ENCODE data around the gene SLC6A3. TPM values are rescaled to one million over a fixed set of nuclear protein-coding genes. Genes with fewer than 3 reads are reported as not detected.
"Not testable (repeated sequence)": the region's sequence is repeated elsewhere in the genome, so short reads cannot be mapped to it uniquely, and the experiment has no call there.

SLC6A3 gene
- total RNA-seq, 1 donor from 2014 or later: 0.10 TPM

DNA sequence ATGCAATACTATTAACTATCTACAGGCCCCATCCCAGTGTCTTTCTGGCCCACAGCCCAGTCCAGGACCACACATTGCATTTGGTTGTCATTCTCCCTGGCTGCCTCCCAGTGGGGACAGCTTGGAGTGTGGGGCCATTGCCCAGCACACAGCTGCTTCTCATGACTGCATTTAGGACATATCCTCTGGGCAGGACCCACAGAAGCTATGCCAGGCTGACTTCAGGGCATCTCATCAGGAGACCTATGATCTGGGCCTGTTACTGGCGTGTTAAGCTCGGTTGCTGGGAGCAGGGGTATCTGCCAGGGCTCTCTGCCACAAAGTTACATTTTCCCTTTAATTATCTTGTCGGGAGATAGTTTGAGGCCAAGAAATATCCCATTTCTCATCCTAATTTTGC lies 68.3 kb downstream of the SLC6A3 start:
- Mint-ChIP-seq H3K36me3 (ENCODE audit: low read depth, unreplicated experiment) (peaks cover 3% of the 10 kb centered on the region), H3K9me3 (ENCODE audit: unreplicated experiment) (no peaks in the 10 kb centered on the region), H3K27ac (ENCODE audit: unreplicated experiment) (no peak overlapping the region), H3K27me3 (ENCODE audit: unreplicated experiment) (peaks cover 13% of the 10 kb centered on the region), H3K4me1 (ENCODE audit: unreplicated experiment) (peaks cover 3% of the 10 kb centered on the region), H3K4me3 (ENCODE audit: unreplicated experiment) (no peak overlapping the region)
- DNase-seq (ENCODE audit: low spot score): no peak
- TF ChIP-seq CTCF (IDR thresholded peaks at IDR 0.05; ENCODE audit: unreplicated experiment): no peak

DNA sequence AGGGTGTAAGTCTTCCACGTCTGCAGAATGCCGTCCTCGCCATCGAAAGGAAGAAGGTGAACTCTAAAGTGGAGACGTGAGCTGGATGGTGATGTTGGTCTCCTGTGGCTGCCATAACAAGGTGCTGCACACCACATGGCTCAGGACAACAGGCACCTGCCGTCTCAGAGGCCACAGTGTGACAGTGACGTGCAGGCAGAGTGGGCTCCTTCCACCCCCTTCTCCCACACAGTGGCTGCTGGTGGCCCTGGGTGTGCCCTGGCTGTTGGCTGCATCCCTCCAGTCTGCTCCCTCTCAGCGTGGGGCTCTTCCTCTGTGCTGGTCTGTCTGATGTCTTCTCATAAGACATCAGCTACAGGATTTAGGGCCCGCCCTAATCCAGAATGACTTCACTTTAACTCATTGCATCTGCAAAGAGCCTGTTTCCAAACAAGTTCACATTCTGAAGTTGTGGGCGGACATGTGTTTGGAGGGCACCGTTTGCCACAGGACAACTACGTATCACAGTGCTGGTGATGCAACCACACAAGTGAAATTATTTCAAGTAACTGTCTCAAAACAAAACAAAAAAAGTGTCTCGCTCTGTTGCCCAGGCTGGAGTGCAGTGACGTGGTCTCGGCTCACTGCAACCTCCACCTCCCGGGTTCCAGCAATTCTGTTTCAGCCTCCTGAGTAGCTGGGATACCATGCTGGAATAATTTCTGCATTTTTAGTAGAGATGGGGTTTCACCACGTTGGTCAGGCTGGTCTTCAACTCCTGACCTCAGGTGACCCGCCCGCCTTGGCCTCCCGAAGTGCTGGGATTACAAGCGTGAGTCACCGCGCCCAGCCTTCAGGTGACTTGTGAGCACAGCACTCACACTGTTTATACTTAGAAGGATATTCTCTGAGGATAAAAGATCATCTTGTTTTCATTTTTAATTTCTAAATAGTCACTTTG lies 69.1 kb downstream of the SLC6A3 start:
- Mint-ChIP-seq H3K9me3 (ENCODE audit: unreplicated experiment) (no peaks in the 10 kb centered on the region), H3K36me3 (ENCODE audit: low read depth, unreplicated experiment) (peaks cover 3% of the 10 kb centered on the region), H3K27me3 (ENCODE audit: unreplicated experiment) (peaks cover 5% of the 10 kb centered on the region), H3K27ac (ENCODE audit: unreplicated experiment) (no peak overlapping the region), H3K4me1 (ENCODE audit: unreplicated experiment) (no peaks in the 10 kb centered on the region), H3K4me3 (ENCODE audit: unreplicated experiment) (no peak overlapping the region)
- DNase-seq (ENCODE audit: low spot score): no peak
- TF ChIP-seq CTCF (IDR thresholded peaks at IDR 0.05; ENCODE audit: unreplicated experiment): no peak

GRCh38 chr5:1374679-1375055 lies 70.6 kb downstream of the SLC6A3 start:
- H3K4me1 Mint-ChIP-seq (ENCODE audit: unreplicated experiment): no peaks in the 10 kb centered on the region
- H3K27me3 Mint-ChIP-seq (ENCODE audit: unreplicated experiment): no peaks in the 10 kb centered on the region
- H3K4me3 Mint-ChIP-seq (ENCODE audit: unreplicated experiment): no peak overlapping the region

DNA sequence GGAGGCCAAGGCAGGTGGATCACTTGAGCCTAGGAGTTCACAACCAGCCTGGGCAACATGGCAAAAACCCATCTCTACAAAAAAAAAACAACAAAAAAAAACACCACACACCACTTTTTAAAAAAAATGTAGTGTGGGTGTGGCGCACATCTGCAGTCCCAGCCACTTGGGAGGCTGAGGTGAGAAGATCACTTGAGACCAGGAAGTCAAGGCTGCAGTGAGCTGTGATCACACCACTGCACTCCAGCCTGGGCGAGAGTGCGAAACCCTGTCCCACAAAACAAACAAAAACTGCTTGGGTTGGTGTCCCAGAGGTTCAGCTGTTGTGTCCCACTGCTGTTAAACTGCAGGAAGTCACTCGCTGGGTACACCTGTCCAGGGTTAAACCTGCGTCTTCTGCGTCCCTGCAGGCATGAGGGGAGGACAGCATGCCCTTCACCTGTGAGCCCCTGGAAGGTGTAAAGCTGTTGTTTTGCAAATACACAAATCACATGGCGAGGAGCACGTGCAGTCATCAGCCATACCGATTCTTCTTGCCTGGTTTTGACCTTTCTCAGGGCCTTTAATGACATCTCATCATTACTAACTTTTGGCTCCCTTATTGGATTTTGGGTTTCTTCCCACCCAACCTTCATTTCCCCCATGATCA lies 71.1 kb downstream of the SLC6A3 start:
- H3K4me1 Mint-ChIP-seq (ENCODE audit: unreplicated experiment): no peaks in the 10 kb centered on the region
- H3K4me3 Mint-ChIP-seq (ENCODE audit: unreplicated experiment): no peak overlapping the region
- H3K36me3 Mint-ChIP-seq (ENCODE audit: low read depth, unreplicated experiment): peaks cover 3% of the 10 kb centered on the region
- TF ChIP-seq CTCF (IDR thresholded peaks at IDR 0.05; ENCODE audit: unreplicated experiment): no peak
- peaks cover 2% of the 10 kb centered on the region for H3K27me3 Mint-ChIP-seq (ENCODE audit: unreplicated experiment)
- H3K9me3 Mint-ChIP-seq (ENCODE audit: unreplicated experiment): no peaks in the 10 kb centered on the region
- H3K27ac Mint-ChIP-seq (ENCODE audit: unreplicated experiment): no peak overlapping the region
- no peak for DNase-seq (ENCODE audit: low spot score)

More at GRCh38 chr5:1374679-1375055, 70.6 kb downstream of the SLC6A3 start:
- TF ChIP-seq CTCF (IDR thresholded peaks at IDR 0.05; ENCODE audit: unreplicated experiment): no peak
- Mint-ChIP-seq H3K9me3 (ENCODE audit: unreplicated experiment) (no peaks in the 10 kb centered on the region), H3K27ac (ENCODE audit: unreplicated experiment) (no peak overlapping the region), H3K36me3 (ENCODE audit: low read depth, unreplicated experiment) (peaks cover 3% of the 10 kb centered on the region)
- no peak for DNase-seq (ENCODE audit: low spot score)

DNA sequence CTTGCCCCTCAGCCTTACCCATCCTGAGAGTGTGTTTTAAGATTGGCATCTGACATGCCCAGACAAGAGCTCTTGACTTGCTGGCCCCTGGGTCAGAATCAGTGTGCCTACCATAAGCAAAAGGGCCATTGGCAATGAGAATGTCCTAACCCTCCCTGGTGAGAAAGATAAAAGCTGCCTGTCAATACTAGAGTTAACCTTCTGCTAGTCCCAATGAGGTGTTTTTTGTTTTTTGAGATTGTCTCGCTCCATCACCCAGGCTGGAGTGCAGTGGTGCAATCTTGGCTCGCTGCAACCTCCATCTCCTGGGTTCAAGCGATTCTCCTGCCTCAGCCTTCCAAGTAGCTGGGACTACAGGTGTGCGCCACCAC lies 73.3 kb downstream of the SLC6A3 start:
- not testable (repeated sequence) for H3K27me3 Mint-ChIP-seq (ENCODE audit: unreplicated experiment); H3K4me1 Mint-ChIP-seq (ENCODE audit: unreplicated experiment); H3K4me3 Mint-ChIP-seq (ENCODE audit: unreplicated experiment); DNase-seq (ENCODE audit: low spot score); H3K9me3 Mint-ChIP-seq (ENCODE audit: unreplicated experiment); H3K36me3 Mint-ChIP-seq (ENCODE audit: low read depth, unreplicated experiment); H3K27ac Mint-ChIP-seq (ENCODE audit: unreplicated experiment)

Measured in endothelial cell (in vitro differentiated cells).